ENCODE data around the gene RBM23. TPM values are rescaled to one million over a fixed set of nuclear protein-coding genes. Genes with fewer than 3 reads are reported as not detected.

RBM23 gene
- total and polyA plus RNA-seq, 10 of the 15 experiments (the other 5 are each of a cell fraction or from before 2014, with no cell fraction given), result 54.0 to 72.6 (median 61.3) TPM

DNA sequence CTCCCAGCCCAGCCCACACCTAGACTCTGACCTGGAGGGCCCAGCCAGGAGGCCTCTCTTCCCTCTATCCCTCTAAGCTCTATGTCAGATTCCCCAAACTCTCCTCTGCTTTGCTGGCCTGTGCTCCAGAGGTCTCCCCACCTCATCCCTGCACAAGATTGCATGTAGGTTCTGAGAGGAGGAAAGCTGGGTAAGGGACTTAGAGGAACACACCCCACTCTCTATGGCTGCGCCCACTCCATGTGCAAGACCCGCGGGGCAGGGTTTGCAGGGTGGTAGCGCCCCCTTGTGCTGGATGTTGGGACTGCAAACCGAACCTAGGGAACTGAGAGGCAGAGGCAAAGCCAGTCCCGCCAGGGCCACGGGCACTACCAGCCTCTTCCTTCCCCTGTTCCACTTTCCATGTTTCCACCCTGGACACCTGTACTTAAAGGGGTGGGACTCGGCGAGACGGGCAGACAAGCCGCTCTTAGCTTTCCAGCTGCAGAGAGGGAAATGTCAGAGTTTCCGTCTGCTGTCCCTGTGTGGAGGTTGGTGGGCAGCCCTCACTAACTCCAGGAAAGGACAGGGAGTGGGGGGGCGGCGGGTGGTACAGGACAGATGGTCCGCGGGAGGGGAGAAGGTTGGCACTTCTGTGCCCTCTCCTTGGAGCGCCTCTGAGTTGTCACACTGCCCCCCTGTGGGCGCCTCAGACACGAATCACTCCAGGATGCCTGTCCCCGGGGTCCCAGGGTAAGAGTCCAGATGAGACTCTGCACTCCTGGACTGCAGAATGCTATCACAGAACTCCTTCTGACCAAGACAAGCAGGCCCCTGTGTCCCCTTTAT lies 65.8 kb downstream of the RBM23 start (continued):
- TF ChIP-seq SUPT20H (IDR thresholded peaks at IDR 0.05; ENCODE audit: borderline replicate concordance, control insufficient read depth, low read depth, low read length), result no peak
- 0 out of 2 replicates have a peak, but pooled peaks have one; percentile 14 for TF ChIP-seq BACH1 (IDR thresholded peaks at IDR 0.05; ENCODE audit: borderline replicate concordance)
- TF ChIP-seq TCF12 (IDR thresholded peaks at IDR 0.05; ENCODE audit: low read depth, low read length), result 0 out of 2 replicates have a peak, but pooled peaks have one; percentile 54
- no peak for TF ChIP-seq BCL3 (IDR thresholded peaks at IDR 0.05; ENCODE audit: borderline replicate concordance, insufficient read depth, low read depth, low read length, poor library complexity, severe bottlenecking)
- TF ChIP-seq, protein P1, sequence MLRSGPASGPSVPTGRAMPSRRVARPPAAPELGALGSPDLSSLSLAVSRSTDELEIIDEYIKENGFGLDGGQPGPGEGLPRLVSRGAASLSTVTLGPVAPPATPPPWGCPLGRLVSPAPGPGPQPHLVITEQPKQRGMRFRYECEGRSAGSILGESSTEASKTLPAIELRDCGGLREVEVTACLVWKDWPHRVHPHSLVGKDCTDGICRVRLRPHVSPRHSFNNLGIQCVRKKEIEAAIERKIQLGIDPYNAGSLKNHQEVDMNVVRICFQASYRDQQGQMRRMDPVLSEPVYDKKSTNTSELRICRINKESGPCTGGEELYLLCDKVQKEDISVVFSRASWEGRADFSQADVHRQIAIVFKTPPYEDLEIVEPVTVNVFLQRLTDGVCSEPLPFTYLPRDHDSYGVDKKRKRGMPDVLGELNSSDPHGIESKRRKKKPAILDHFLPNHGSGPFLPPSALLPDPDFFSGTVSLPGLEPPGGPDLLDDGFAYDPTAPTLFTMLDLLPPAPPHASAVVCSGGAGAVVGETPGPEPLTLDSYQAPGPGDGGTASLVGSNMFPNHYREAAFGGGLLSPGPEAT (IDR thresholded peaks at IDR 0.05; ENCODE audit: low read depth), result peak; percentile 49; the same call in 1 of the 2 replicates
- TF ChIP-seq FOXM1 (IDR thresholded peaks at IDR 0.05; ENCODE audit: low read depth, low read length), result peak; percentile 41; the same call in 1 of the 2 replicates
- no peak for TF ChIP-seq PML (IDR thresholded peaks at IDR 0.05; ENCODE audit: low read length)
- TF ChIP-seq NFYB (IDR thresholded peaks at IDR 0.05; ENCODE audit: insufficient read depth, low read depth, low read length), result no peak
- peak; percentile 85 to 98 (median 93) for TF ChIP-seq CTCF (IDR thresholded peaks at IDR 0.05 in 2 of 3, conservative IDR thresholded peaks at IDR 0.05 in 1 of 3; ENCODE audit: control insufficient read depth in 2 of 3, extremely low read depth in 1 of 3, insufficient read depth in 1 of 3, low read depth in 3 of 3, low read length in 3 of 3)
- TF ChIP-seq IKZF2 (IDR thresholded peaks at IDR 0.05), result peak; percentile 10 to 39; a peak in 1 of 4 replicates
- peak; percentile 19 for TF ChIP-seq E4F1 (IDR thresholded peaks at IDR 0.05; ENCODE audit: borderline replicate concordance, partially characterized antibody)
- TF ChIP-seq BCL11A (IDR thresholded peaks at IDR 0.05; ENCODE audit: low read depth, low read length), result no peak
- peak; percentile 70; the same call in 1 of the 2 replicates for TF ChIP-seq MLLT1 (IDR thresholded peaks at IDR 0.05)
- no peak for TF ChIP-seq SMAD1 (IDR thresholded peaks at IDR 0.05; ENCODE audit: low read depth, partially characterized antibody)
- peak; percentile 10 to 17; a peak in 1 of 4 replicates for TF ChIP-seq BHLHE40 (IDR thresholded peaks at IDR 0.05; ENCODE audit: borderline replicate concordance in 1 of 2, low read depth in 2 of 2, low read length in 1 of 2)
- TF ChIP-seq ZNF622 (IDR thresholded peaks at IDR 0.05), result no peak
- no peak for TF ChIP-seq CHD1 (IDR thresholded peaks at IDR 0.05; ENCODE audit: low read depth, low read length)

Measured in GM12878 (cell line).